HG02943 (cell line): ENCODE measurements around the gene C2orf81.
"Not testable (repeated sequence)": the region's sequence is repeated elsewhere in the genome, so short reads cannot be mapped to it uniquely, and the experiment has no call there.

ENCODE experiments used
- ATAC-seq: cut with Tn5 transposase; IDR thresholded peaks from one replicate; pipeline ENCODE4 v1.9.1; 2021; ENCODE audit warnings: mild to moderate bottlenecking, low read depth, moderate library complexity; ENCODE audit not compliant: unreplicated experiment

Gene C2orf81

GRCh38 chr2:74421221-74421870 is at the start of gene C2orf81, which contains the start of gene WDR54:
C2orf81 (minus strand) TSS chr2:74421619; CDS start chr2:74421560, 59 bp downstream.
WDR54 (plus strand) TSS chr2:74421730; CDS start chr2:74422154, 424 bp downstream.
- peak; percentile 80 for ATAC-seq

GRCh38 chr2:74470742-74471141 is 49.3 kb upstream of the C2orf81 start:
- not testable (repeated sequence) for ATAC-seq

GRCh38 chr2:74464406-74464805 is 43.0 kb upstream of the C2orf81 start:
- ATAC-seq, result peak; percentile 5

DNA sequence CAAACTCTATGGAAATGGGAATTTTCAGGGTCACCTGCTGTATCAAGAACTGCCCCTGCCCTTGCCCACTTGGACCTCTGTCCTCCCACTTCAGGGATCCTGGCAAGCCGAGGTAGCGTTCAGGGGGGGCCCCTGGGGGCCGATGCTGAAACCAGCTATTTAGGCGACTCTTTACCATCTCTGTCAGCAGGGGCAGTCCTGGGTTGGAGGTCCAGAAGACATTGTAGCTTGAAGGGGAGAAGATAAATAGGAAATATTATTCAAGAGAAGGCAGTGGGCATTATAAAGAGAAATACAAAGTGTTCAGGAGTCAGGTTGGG is 41.3 kb upstream of the C2orf81 start:
- ATAC-seq, result no peak

DNA sequence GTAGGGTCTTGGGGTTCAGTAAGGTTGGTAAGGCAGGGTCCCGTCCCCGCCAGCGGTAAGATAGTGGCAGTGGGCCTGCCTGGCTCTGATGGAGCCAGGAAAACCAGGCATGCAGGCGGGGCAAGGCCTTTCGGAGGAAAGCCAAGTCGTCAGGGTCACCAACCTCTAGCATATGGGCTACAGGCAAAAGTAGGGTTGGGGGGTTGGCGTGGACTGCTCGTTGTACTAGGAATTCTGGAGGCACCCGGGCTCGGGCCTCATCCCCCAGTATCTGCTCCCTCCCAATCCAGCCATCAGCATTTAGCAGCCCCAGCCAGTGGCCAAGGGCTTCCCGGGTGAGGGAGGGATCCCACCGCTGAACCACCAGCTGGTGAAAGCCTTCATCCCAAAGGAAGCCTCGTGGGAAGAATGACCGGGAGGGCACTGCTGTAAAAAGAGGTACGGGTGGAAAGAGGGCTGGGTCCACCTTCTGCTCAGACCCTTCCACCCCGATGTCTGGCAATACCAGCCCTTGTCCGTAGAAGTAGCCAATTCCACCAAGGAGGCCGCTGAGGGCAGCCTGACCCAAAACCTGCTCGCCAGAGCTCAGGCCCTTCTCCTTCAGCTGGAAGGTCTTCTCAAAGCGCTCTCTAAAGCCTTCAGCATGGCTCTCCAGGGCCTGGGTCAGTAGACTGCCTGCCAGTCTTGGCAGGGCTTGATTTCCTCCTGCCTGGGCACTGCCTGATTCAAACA is 40.8 kb upstream of the C2orf81 start:
- no peak for ATAC-seq

GRCh38 chr2:74461187-74462053 is 40.0 kb upstream of the C2orf81 start:
- no peak for ATAC-seq

DNA sequence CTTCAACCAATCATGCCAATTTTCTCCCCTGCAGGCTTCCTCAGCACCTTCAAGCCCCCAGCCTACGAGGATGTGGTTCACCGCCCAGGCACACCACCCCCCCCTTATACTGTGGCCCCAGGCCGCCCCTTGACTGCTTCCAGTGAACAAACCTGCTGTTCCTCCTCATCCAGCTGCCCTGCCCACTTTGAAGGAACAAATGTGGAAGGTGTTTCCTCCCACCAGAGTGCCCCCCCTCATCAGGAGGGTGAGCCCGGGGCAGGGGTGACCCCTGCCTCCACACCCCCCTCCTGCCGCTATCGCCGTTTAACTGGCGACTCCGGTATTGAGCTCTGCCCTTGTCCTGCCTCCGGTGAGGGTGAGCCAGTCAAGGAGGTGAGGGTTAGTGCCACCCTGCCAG is 38.8 kb upstream of the C2orf81 start:
- ATAC-seq, result not testable (repeated sequence)

- not testable (repeated sequence) for ATAC-seq
These were observed 38.2 kb upstream of the C2orf81 start for GRCh38 chr2:74459503-74460118.

- ATAC-seq, result no peak
These were observed 37.5 kb upstream of the C2orf81 start for GRCh38 chr2:74458938-74459363.

DNA sequence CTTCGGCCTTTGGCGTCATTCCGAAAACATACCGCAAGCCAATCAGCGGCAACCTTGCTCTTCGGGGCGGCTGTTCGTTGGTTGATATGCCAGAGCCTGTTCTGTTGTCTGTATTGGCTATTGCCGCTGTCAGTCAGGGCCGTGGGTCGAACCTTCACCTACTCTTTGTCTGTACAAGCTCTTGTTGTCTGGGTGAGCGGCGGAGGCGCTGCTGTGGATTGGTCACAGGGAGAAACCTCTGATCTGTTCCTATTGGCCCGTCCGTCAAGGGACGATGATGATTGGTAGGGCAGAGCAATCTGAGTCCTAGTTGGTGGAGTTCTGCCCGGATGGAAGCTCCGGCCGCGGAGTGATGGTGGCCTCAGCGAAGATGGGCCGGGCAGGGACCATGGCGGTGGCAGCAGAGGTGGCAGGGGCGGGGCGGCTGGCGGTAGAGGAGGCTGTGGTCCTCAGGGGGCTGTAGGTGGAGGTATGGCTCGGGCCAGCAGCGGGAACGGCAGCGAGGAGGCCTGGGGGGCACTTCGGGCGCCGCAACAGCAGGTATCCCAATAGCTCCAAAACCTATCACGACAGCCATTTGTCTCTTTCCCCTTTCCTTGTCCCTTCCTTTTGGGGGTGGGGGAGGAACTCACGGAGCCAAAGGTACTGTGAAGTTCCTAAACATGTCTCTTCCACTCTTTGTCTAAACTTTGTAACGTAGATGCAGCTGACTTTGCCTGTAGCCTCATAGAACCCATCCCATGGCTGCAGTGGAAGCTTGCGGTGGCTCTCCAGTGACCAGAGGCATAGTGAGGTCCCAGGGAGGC is 36.9 kb upstream of the C2orf81 start, which contains the start of gene WBP1:
Gene WBP1, plus strand, starts transcription at position 307 of the 806 bp plus-strand sequence. Its CDS starts 165 bp downstream, at position 472.
- ATAC-seq, result peak; percentile 78

DNA sequence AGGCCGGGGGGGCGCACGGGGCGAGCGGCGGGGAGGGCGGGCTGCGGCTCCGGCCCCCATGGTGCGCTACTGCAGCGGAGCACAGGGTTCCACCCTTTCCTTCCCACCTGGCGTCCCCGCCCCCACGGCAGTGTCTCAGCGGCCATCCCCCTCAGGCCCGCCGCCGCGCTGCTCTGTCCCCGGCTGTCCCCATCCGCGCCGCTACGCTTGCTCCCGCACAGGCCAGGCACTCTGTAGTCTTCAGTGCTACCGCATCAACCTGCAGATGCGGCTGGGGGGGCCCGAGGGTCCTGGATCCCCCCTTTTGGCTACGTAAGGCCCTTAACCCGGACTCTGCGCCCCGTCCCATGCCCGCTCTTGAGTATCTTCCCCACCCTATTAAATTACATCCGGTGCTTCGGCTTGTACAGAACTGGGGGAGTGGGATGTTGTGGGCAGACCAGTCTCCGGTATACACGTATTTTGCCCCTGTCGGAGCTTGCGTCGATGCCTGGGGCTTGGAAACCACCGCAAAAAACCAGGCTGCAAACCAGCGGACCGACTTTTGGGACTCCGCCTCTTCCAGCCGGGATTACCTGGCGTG is 36.2 kb upstream of the C2orf81 start:
- peak; percentile 35 for ATAC-seq

DNA sequence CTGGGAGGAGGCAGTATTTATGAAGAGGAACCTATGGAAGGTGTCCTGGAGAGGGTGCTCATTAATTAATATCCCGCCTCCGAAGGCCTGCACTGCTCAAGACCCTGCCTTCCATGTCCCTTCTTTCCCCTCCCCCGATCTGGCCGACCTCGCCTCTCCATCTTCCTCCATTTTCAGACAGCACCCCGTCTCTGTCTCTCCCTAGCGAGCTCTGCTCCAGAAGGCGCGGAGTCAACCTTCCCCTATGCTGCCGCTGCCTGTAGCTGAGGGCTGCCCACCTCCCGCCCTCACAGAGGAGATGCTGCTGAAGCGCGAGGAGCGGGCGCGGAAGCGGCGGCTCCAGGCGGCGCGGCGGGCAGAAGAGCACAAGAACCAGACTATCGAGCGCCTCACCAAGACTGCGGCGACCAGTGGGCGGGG is 35.7 kb upstream of the C2orf81 start:
- no peak for ATAC-seq

DNA sequence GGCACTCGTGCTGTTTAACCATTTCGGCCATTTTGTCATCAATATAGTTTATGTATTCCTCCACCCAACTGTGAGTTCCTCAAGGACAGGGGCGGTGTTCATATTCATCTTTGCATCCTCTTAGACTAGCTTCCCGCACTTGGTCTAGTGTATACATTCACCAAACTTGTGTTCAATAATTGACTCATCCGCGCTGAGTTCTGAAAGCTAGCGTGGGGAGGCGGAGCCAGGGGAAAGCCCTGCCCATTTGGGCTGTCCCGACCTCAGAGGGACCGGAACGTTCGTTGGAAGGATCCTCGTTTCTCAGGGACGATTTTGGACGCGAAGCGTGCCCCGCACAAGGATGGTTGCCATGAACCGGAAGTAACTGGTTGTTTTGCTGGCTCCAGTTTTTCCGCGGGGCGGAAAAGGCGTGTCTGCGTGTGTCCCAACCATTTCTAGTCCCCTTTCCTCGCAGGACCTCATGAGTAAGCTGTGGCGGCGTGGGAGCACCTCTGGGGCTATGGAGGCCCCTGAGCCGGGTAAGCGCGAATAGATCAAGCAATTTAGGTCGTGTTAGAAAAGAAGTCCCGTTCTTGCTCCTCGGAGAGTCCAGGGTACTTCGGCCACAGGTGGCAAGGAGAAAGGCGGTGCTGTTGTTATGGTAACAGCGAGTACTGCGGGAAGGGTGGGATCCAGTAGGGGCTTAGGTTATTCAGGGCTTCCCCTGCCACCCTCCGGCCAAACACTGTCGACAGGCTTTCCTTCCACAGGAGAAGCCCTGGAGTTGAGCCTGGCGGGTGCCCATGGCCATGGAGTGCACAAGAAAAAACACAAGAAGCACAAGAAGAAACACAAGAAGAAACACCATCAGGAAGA is 33.5 kb upstream of the C2orf81 start, which contains the start of gene INO80B:
Gene INO80B, plus strand, starts transcription at position 434 of the 858 bp plus-strand sequence. Its CDS starts 30 bp downstream, at position 464.
- peak; percentile 39 for ATAC-seq

- no peak for ATAC-seq
These were observed 29.3 kb upstream of the C2orf81 start for GRCh38 chr2:74450570-74451190.

- ATAC-seq, result no peak
These were observed 27.4 kb upstream of the C2orf81 start for GRCh38 chr2:74448771-74449170.

- ATAC-seq, result no peak
These were observed 26.0 kb upstream of the C2orf81 start for GRCh38 chr2:74447230-74447999.
